ENCODE data around the gene LANCL1.

GRCh38 chr2:210456571-210456970, 20.0 kb downstream of the LANCL1 start:
- TF ChIP-seq CTCF (conservative IDR thresholded peaks at IDR 0.05 in 1 of 2, IDR thresholded peaks at IDR 0.05 in 1 of 2; ENCODE audit: extremely low read depth in 1 of 2, insufficient read depth in 1 of 2, low read depth in 1 of 2, low read length in 2 of 2) (no peak), EZH2 (IDR thresholded peaks at IDR 0.05; ENCODE audit: borderline replicate concordance, low read length) (no peak)

All from mammary epithelial cell (primary cell).